Neural cell (in vitro differentiated cells): ENCODE data around the gene CRACDL. TPM values are rescaled to one million over a fixed set of nuclear protein-coding genes. Genes with fewer than 3 reads are reported as not detected.

Experiments
- H2AFZ ChIP-seq: fragments of 200-600, 300-800 bp; sonication (generic), shearing (Covaris generic); 2 replicates; pipeline ENCODE4 v1.6.0; 2014; ENCODE audit warnings: low read depth, mild to moderate bottlenecking, antibody characterized with exemption, low read length, moderate library complexity
- H3F3A ChIP-seq: fragments of 200-600 bp; shearing (Covaris generic); 2 replicates; pipeline ENCODE4 v1.6.1; 2016; ENCODE audit warnings: mild to moderate bottlenecking, moderate library complexity, mixed read lengths, antibody characterized with exemption, low read length; ENCODE audit not compliant: insufficient read depth, poor library complexity, severe bottlenecking
- H3K27ac ChIP-seq: fragments of 200-600, 300-800 bp; sonication (generic), shearing (Covaris generic); 2 replicates; pipeline ENCODE4 v1.5.1; 2014; ENCODE audit warnings: mild to moderate bottlenecking, low read length, moderate library complexity
- H3K27me3 ChIP-seq: fragments of 300-800, 200-600 bp; sonication (generic), shearing (Covaris generic); 2 replicates; pipeline ENCODE4 v1.6.0; 2014; ENCODE audit warnings: mild to moderate bottlenecking, low read depth, low read length, moderate library complexity; ENCODE audit not compliant: insufficient read depth
- H3K36me3 ChIP-seq: fragments of 300-800, 200-600 bp; sonication (generic), shearing (Covaris generic); 2 replicates; pipeline ENCODE4 v1.5.1; 2014; ENCODE audit warnings: mild to moderate bottlenecking, antibody characterized with exemption, low read length, moderate library complexity; ENCODE audit not compliant: insufficient read depth
- H3K4me2 ChIP-seq: fragments of 300-800, 200-600 bp; sonication (generic), shearing (Covaris generic); 2 replicates; pipeline ENCODE4 v1.6.0; 2014; ENCODE audit warnings: mild to moderate bottlenecking, low read length
- H3K4me3 ChIP-seq: fragments of 300-800, 200-600 bp; sonication (generic), shearing (Covaris generic); 2 replicates; pipeline ENCODE4 v1.5.1; 2014; ENCODE audit warnings: mild to moderate bottlenecking, low read length, moderate library complexity
- H3K79me2 ChIP-seq: fragments of 200-600 bp; shearing (Covaris generic); replicated peaks from 2 replicates; pipeline ENCODE4 v1.6.0; 2014; ENCODE audit warnings: mild to moderate bottlenecking, low read length, moderate library complexity; ENCODE audit not compliant: insufficient read depth
- H3K9ac ChIP-seq: fragments of 300-800, 200-600 bp; sonication (generic), shearing (Covaris generic); 2 replicates; pipeline ENCODE4 v1.6.1; 2016; ENCODE audit warnings: mild to moderate bottlenecking, low read length, mixed read lengths
- H3K9me2 ChIP-seq: fragments of 200-600 bp; shearing (Covaris generic); 2 replicates; pipeline ENCODE4 v1.6.1; 2016; ENCODE audit warnings: mild to moderate bottlenecking, low read length, mixed read lengths; ENCODE audit not compliant: insufficient read depth
- H3K9me3 ChIP-seq: fragments of 200-600, 300-800 bp; sonication (generic), shearing (Covaris generic); 2 replicates; pipeline ENCODE4 v1.6.1; 2016; ENCODE audit warnings: mild to moderate bottlenecking, mixed run types, low read length, moderate library complexity, mixed read lengths
- H4K20me1 ChIP-seq: fragments of 200-600 bp; shearing (Covaris generic); 2 replicates; pipeline ENCODE4 v1.6.1; 2016; ENCODE audit warnings: mild to moderate bottlenecking, mixed run types; ENCODE audit not compliant: insufficient read depth
- CTCF ChIP-seq: fragments of 450-650 bp; IDR thresholded peaks from 2 replicates; pipeline ENCODE4 v1.5.1; 2014; ENCODE audit warnings: antibody characterized with exemption, mild to moderate bottlenecking, moderate library complexity; ENCODE audit not compliant: poor library complexity, severe bottlenecking
- EP300 ChIP-seq: fragments of 450-650 bp; conservative IDR thresholded peaks from 2 replicates; pipeline ENCODE4 v1.6.1; 2014; ENCODE audit warnings: antibody characterized with exemption, mild to moderate bottlenecking, moderate library complexity; ENCODE audit not compliant: poor library complexity, severe bottlenecking
- EZH2 ChIP-seq: fragments of 200-600, 300-800 bp; shearing (Covaris generic), sonication (generic); IDR thresholded peaks from 2 replicates; pipeline ENCODE4 v1.6.1; 2014; ENCODE audit warnings: antibody characterized with exemption, low read length, borderline replicate concordance, mild to moderate bottlenecking; ENCODE audit not compliant: insufficient read depth, poor library complexity, severe bottlenecking
- MXI1 ChIP-seq: fragments of 450-650 bp; conservative IDR thresholded peaks from 2 replicates; pipeline ENCODE4 v1.6.1; 2014; ENCODE audit warnings: antibody characterized with exemption, mild to moderate bottlenecking; ENCODE audit not compliant: poor library complexity, severe bottlenecking
- POLR2AphosphoS5 ChIP-seq: IDR thresholded peaks from 2 replicates; pipeline ENCODE4 v1.6.1; 2012
- RAD21 ChIP-seq: fragments of 450-650 bp; conservative IDR thresholded peaks from 2 replicates; pipeline ENCODE4 v1.6.1; 2014; ENCODE audit warnings: antibody characterized with exemption, mild to moderate bottlenecking, moderate library complexity
- REST ChIP-seq: IDR thresholded peaks from 2 replicates; pipeline ENCODE4 v1.6.1; 2012; ENCODE audit warnings: borderline replicate concordance
- SMC3 ChIP-seq: fragments of 450-650 bp; conservative IDR thresholded peaks from 2 replicates; pipeline ENCODE4 v1.6.1; 2014; ENCODE audit warnings: antibody characterized with exemption, mild to moderate bottlenecking, moderate library complexity; ENCODE audit not compliant: poor library complexity
- TAF1 ChIP-seq: IDR thresholded peaks from 2 replicates; pipeline ENCODE4 v1.6.1; 2012; ENCODE audit warnings: low read depth
- polyA plus RNA-seq: library from polyadenylated mRNA; depleted of rRNA; stranded (reverse); fragments of >200 nt; gene quantifications from 2 replicates; pipeline ENCODE4 v1.2.3, GENCODE V29; 2014

Gene CRACDL
- polyA plus RNA-seq, 1 donor from 2014 or later = 0.85 TPM

GRCh38 chr2:98828793-98829371, 107.1 kb downstream of the CRACDL start (continued):
- TF ChIP-seq RAD21 = no peak

GRCh38 chr2:98828369-98828744, 107.7 kb downstream of the CRACDL start:
- Histone ChIP-seq H3K9me2 (no peaks in the 10 kb centered on the region), H3K36me3 (no peaks in the 10 kb centered on the region), H3K27me3 (peaks cover 11% of the 10 kb centered on the region), H3K9me3 (no peaks in the 10 kb centered on the region), H3K9ac (no peak overlapping the region), H3K4me3 (no peak overlapping the region), H2AFZ (no peak overlapping the region), H3K4me2 (no peak overlapping the region), H4K20me1 (no peaks in the 10 kb centered on the region), H3K27ac (no peak overlapping the region), H3K79me2 (no peaks in the 10 kb centered on the region), H3F3A (no peaks in the 10 kb centered on the region)
- TF ChIP-seq SMC3 (no peak), MXI1 (no peak), EP300 (no peak), EZH2 (no peak), REST (no peak)

GRCh38 chr2:98827625-98828368, 108.2 kb downstream of the CRACDL start:
- Histone ChIP-seq H3K4me2 (no peak overlapping the region), H3K4me3 (no peak overlapping the region), H3K27me3 (peaks cover 16% of the 10 kb centered on the region), H3K27ac (no peak overlapping the region), H2AFZ (no peak overlapping the region), H4K20me1 (no peaks in the 10 kb centered on the region), H3K9me3 (no peaks in the 10 kb centered on the region), H3K79me2 (no peaks in the 10 kb centered on the region), H3F3A (no peaks in the 10 kb centered on the region), H3K9ac (no peak overlapping the region), H3K36me3 (no peaks in the 10 kb centered on the region), H3K9me2 (no peaks in the 10 kb centered on the region)
- TF ChIP-seq RAD21 (no peak), POLR2AphosphoS5 (no peak), CTCF (no peak), TAF1 (no peak), EZH2 (no peak), MXI1 (no peak)
